Activated naive CD4-positive, alpha-beta T cell treated with anti-CD3 and anti-CD28 coated beads, Interleukin-2, amount 50 U/mL, for 24 hours (primary cell): ENCODE measurements around the gene HSDL2.
"Not testable (repeated sequence)": the region's sequence is repeated elsewhere in the genome, so short reads cannot be mapped to it uniquely, and the experiment has no call there.

Experiments used
- H3K27ac Mint-ChIP-seq: one replicate; pipeline ENCODE4 v1.8.0; 2021; ENCODE audit warnings: mild to moderate bottlenecking, mixed read lengths
- H3K27me3 Mint-ChIP-seq: one replicate; pipeline ENCODE4 v1.8.0; 2021; ENCODE audit warnings: mixed read lengths
- H3K36me3 Mint-ChIP-seq: one replicate; pipeline ENCODE4 v1.8.0; 2021; ENCODE audit warnings: mixed read lengths
- H3K4me1 Mint-ChIP-seq: one replicate; pipeline ENCODE4 v1.8.0; 2021; ENCODE audit warnings: mixed read lengths
- H3K4me3 Mint-ChIP-seq: one replicate; pipeline ENCODE4 v1.8.0; 2021; ENCODE audit warnings: mild to moderate bottlenecking, mixed read lengths
- H3K9me3 Mint-ChIP-seq: one replicate; pipeline ENCODE4 v1.8.0; 2021; ENCODE audit warnings: mixed read lengths

HSDL2 gene

DNA sequence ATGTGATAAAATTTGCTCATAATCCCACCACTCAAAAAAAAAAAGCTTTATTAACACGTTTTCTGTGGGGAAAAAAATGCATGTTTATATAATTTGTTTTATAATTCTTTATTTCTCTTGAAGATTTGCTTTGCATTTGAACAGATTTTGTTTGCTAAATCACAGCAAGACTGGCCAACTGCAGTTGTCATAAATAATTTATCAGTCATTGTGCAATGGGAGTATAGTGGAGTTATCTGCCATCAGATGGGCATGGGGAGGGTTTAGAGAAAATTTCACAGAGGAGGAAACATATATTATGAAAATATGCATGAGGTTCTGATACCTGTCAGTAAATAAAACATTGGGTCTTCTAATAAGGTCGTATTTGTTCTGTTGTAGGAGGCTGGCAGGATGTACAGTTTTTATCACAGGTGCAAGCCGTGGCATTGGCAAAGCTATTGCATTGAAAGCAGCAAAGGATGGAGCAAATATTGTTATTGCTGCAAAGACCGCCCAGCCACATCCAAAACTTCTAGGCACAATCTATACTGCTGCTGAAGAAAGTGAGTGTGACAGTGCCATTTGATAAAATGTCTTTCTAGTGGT lies 23.8 kb downstream of the HSDL2 start:
- peaks cover 20% of the 10 kb centered on the region for H3K36me3 Mint-ChIP-seq
- H3K9me3 Mint-ChIP-seq, result no peaks in the 10 kb centered on the region
- H3K4me3 Mint-ChIP-seq, result no peak overlapping the region
- no peaks in the 10 kb centered on the region for H3K27me3 Mint-ChIP-seq
- no peaks in the 10 kb centered on the region for H3K4me1 Mint-ChIP-seq
- H3K27ac Mint-ChIP-seq, result no peak overlapping the region

DNA sequence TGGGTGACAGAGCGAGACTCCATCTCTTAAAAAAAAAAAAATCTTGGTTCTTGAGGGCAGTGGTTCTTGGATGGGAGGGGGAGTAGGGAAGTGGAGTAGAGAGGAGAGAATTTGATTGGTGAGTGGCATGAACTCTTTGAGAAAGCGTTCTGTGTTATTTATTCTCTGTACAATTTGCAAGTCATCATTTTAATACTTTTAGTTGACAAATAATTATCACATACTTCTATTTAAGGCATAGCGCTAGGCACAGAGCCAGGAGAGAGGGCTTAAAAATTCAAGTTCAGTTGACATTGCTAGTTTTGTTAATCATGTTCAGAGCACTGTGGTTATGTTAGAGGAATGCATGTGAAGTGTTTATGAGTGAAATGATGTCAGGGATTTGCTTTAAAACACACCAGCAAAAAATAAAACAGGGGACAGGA lies 24.6 kb downstream of the HSDL2 start:
- H3K36me3 Mint-ChIP-seq, result peaks cover 20% of the 10 kb centered on the region
- no peaks in the 10 kb centered on the region for H3K27me3 Mint-ChIP-seq
- no peaks in the 10 kb centered on the region for H3K9me3 Mint-ChIP-seq
- no peaks in the 10 kb centered on the region for H3K4me1 Mint-ChIP-seq
- H3K27ac Mint-ChIP-seq, result no peak overlapping the region
- no peak overlapping the region for H3K4me3 Mint-ChIP-seq

DNA sequence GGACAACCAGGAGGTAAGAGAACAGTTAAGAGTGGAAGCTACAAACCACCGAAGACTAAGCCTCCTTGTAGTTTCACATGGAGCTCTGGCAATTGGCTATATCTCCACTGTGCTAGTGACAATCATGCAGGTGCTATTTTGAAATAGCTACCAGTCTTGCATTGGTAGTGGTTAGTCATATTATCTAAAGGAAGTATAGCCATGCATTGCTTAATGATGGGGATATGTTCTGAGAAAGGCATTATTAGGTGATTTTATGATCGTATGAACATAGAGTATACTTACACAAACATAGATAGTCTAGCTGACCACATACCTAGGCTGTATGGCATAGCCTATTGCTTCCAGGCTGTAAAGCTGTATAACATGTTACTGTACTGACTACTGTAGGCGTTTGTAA lies 28.4 kb downstream of the HSDL2 start:
- Mint-ChIP-seq H3K27ac (no peak overlapping the region), H3K4me1 (no peaks in the 10 kb centered on the region), H3K4me3 (no peak overlapping the region), H3K9me3 (no peaks in the 10 kb centered on the region), H3K36me3 (peaks cover 20% of the 10 kb centered on the region), H3K27me3 (no peaks in the 10 kb centered on the region)

DNA sequence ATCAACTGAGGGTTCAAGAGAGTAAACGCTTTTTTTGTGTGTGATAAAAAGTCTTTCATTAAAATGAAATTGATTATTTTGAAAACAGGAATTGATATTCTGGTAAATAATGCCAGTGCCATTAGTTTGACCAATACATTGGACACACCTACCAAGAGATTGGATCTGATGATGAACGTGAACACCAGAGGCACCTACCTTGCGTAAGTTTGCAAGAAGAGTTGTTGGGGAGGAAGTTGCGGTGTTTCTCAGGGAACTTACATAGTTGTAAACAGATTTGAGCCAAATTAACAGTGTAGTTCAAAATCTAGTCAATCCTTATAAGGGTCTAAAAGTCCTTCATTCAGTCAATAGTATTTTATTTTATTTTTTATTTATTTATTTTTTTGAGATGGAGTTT lies 28.9 kb downstream of the HSDL2 start:
- no peaks in the 10 kb centered on the region for H3K4me1 Mint-ChIP-seq
- peaks cover 20% of the 10 kb centered on the region for H3K36me3 Mint-ChIP-seq
- H3K4me3 Mint-ChIP-seq, result no peak overlapping the region
- H3K9me3 Mint-ChIP-seq, result no peaks in the 10 kb centered on the region
- H3K27ac Mint-ChIP-seq, result no peak overlapping the region
- no peaks in the 10 kb centered on the region for H3K27me3 Mint-ChIP-seq

DNA sequence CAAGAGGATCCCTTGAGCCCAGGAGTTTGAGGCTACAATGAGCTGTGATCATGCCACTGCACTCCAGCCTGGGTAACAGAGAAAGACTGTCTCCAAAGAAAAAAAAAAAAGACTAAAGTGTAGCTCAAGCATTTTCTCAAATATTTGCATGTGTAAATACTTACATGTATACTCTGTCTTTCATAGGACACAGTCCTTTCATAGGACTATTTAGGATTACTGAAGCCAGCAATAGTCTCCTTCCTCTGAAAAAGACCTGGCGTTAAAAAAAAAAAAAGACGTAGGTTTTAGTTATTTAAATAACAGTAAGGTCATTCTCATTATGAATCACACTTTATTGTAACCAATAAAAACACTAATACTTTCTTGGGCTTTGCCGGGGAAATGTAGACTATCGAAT lies 29.9 kb downstream of the HSDL2 start:
- H3K36me3 Mint-ChIP-seq, result peaks cover 18% of the 10 kb centered on the region
- no peak overlapping the region for H3K4me3 Mint-ChIP-seq
- H3K9me3 Mint-ChIP-seq, result no peaks in the 10 kb centered on the region
- no peaks in the 10 kb centered on the region for H3K4me1 Mint-ChIP-seq
- no peak overlapping the region for H3K27ac Mint-ChIP-seq
- H3K27me3 Mint-ChIP-seq, result no peaks in the 10 kb centered on the region

DNA sequence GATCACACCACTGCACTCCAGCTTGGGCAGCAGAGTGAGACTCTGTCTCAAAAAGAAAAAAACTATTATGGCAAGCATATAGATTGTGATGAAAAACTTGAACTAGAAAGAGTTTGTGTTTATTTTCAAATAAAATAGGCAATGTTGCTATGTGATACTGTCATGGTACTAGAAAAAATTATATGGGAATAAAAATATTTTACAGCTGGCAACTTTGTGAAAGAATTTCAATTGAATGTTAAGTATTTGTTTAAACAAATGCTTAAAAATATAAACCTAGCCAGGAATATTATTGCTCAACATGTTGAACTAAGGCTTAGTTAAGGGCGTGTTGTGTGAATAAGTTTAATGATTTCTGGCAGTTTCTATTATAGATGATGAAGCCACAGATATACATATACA lies 31.7 kb downstream of the HSDL2 start:
- H3K4me1 Mint-ChIP-seq, result no peaks in the 10 kb centered on the region
- no peaks in the 10 kb centered on the region for H3K27me3 Mint-ChIP-seq
- H3K36me3 Mint-ChIP-seq, result peaks cover 12% of the 10 kb centered on the region
- H3K27ac Mint-ChIP-seq, result no peak overlapping the region
- no peak overlapping the region for H3K4me3 Mint-ChIP-seq
- H3K9me3 Mint-ChIP-seq, result no peaks in the 10 kb centered on the region

DNA sequence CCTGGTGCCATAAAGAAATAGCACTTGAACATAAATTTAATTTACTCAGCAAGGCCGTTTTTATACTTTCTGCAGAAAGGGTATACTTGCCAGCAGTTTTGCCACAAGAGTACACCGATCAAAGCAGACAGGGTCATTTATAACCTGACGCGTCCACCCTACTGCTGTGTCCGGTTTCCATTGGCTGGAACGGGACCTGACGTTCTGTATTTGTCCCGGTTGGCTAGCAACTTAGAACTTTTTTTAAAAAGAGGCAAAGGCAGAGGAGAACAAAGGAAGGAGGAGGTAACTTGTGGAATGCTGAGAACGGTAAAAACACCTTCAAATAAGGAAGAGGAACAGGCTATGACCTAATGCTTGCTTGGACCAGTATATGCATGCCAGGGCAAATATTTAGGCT lies 33.8 kb downstream of the HSDL2 start:
- not testable (repeated sequence) for H3K27ac Mint-ChIP-seq, H3K36me3 Mint-ChIP-seq, H3K27me3 Mint-ChIP-seq, H3K9me3 Mint-ChIP-seq, H3K4me1 Mint-ChIP-seq, H3K4me3 Mint-ChIP-seq

GRCh38 chr9:112420208-112420607 lies 40.3 kb downstream of the HSDL2 start:
- Mint-ChIP-seq H3K9me3 (no peaks in the 10 kb centered on the region), H3K27ac (no peak overlapping the region), H3K4me1 (no peaks in the 10 kb centered on the region), H3K27me3 (no peaks in the 10 kb centered on the region), H3K4me3 (no peak overlapping the region), H3K36me3 (peaks cover 8% of the 10 kb centered on the region)

DNA sequence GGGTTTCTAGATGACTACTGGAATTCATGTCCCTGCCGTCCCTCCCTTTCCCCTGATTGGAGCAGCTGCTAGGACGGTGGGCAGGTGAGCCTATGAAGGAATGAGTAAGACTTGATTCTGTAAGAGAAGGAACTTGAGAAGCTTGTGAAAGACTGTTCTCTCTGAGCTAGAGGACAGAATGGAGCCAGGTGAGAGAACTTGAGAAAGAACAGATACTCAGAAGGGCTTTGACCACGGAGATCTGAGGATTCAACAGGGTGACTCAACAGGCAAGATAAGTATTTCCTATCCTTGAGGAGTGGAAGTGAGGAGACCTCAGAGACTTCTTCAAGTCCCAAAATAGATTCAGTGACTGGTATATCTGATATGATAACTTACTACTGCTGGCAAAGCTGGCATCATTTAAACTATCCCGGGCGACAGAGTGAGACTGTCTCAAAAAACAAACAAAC lies 41.9 kb downstream of the HSDL2 start:
- H3K4me3 Mint-ChIP-seq, result no peak overlapping the region
- no peaks in the 10 kb centered on the region for H3K4me1 Mint-ChIP-seq
- no peaks in the 10 kb centered on the region for H3K27me3 Mint-ChIP-seq
- H3K27ac Mint-ChIP-seq, result no peak overlapping the region
- H3K36me3 Mint-ChIP-seq, result peaks cover 8% of the 10 kb centered on the region
- no peaks in the 10 kb centered on the region for H3K9me3 Mint-ChIP-seq

GRCh38 chr9:112422417-112423148 lies 42.7 kb downstream of the HSDL2 start:
- no peak overlapping the region for H3K27ac Mint-ChIP-seq
- H3K9me3 Mint-ChIP-seq, result no peaks in the 10 kb centered on the region
- H3K4me1 Mint-ChIP-seq, result no peaks in the 10 kb centered on the region
- no peaks in the 10 kb centered on the region for H3K27me3 Mint-ChIP-seq
- peaks cover 8% of the 10 kb centered on the region for H3K36me3 Mint-ChIP-seq
- no peak overlapping the region for H3K4me3 Mint-ChIP-seq

GRCh38 chr9:112430006-112430522 lies 50.2 kb downstream of the HSDL2 start:
- no peaks in the 10 kb centered on the region for H3K27me3 Mint-ChIP-seq
- no peaks in the 10 kb centered on the region for H3K9me3 Mint-ChIP-seq
- H3K4me3 Mint-ChIP-seq, result no peak overlapping the region
- no peaks in the 10 kb centered on the region for H3K4me1 Mint-ChIP-seq
- no peak overlapping the region for H3K27ac Mint-ChIP-seq
- peaks cover 14% of the 10 kb centered on the region for H3K36me3 Mint-ChIP-seq

- Mint-ChIP-seq H3K27me3 (no peaks in the 10 kb centered on the region), H3K4me3 (no peak overlapping the region), H3K27ac (no peak overlapping the region), H3K9me3 (no peaks in the 10 kb centered on the region), H3K36me3 (peaks cover 10% of the 10 kb centered on the region), H3K4me1 (no peaks in the 10 kb centered on the region)
These were observed 53.8 kb downstream of the HSDL2 start for GRCh38 chr9:112433499-112434392.

GRCh38 chr9:112434487-112434886 lies 54.6 kb downstream of the HSDL2 start:
- H3K27ac Mint-ChIP-seq, result no peak overlapping the region
- H3K4me3 Mint-ChIP-seq, result no peak overlapping the region
- H3K36me3 Mint-ChIP-seq, result peaks cover 7% of the 10 kb centered on the region
- H3K9me3 Mint-ChIP-seq, result no peaks in the 10 kb centered on the region
- H3K27me3 Mint-ChIP-seq, result no peaks in the 10 kb centered on the region
- no peaks in the 10 kb centered on the region for H3K4me1 Mint-ChIP-seq

DNA sequence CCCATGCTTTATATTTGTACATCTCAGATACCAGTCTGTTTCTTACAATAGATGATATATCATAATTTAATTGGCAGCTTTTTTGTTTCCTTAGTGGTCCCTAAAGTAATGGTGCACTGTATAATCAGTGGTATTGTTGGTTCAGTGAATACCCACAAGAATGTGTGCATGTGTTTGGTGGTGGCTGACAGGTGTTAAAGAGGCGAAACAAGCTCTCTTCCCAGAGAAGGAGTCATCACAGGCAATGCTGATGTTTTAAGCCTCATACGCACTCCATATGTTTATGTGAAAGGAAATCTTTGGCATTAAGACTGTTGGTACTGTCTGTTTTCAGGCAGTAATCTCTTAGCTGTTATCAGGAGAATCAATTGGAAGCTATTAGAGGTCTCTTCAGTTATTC lies 57.5 kb downstream of the HSDL2 start:
- no peak overlapping the region for H3K27ac Mint-ChIP-seq
- H3K4me1 Mint-ChIP-seq, result no peaks in the 10 kb centered on the region
- H3K4me3 Mint-ChIP-seq, result no peak overlapping the region
- H3K36me3 Mint-ChIP-seq, result peaks cover 3% of the 10 kb centered on the region
- H3K9me3 Mint-ChIP-seq, result no peaks in the 10 kb centered on the region
- no peaks in the 10 kb centered on the region for H3K27me3 Mint-ChIP-seq

- H3K27me3 Mint-ChIP-seq, result no peaks in the 10 kb centered on the region
- no peaks in the 10 kb centered on the region for H3K9me3 Mint-ChIP-seq
- no peak overlapping the region for H3K27ac Mint-ChIP-seq
- H3K36me3 Mint-ChIP-seq, result peaks cover 3% of the 10 kb centered on the region
- no peaks in the 10 kb centered on the region for H3K4me1 Mint-ChIP-seq
- no peak overlapping the region for H3K4me3 Mint-ChIP-seq
These were observed 59.3 kb downstream of the HSDL2 start for GRCh38 chr9:112439171-112439570.

- Mint-ChIP-seq H3K4me1 (no peaks in the 10 kb centered on the region), H3K9me3 (no peaks in the 10 kb centered on the region), H3K36me3 (peaks cover 3% of the 10 kb centered on the region), H3K27me3 (no peaks in the 10 kb centered on the region), H3K4me3 (no peak overlapping the region), H3K27ac (no peak overlapping the region)
These were observed 59.9 kb downstream of the HSDL2 start for GRCh38 chr9:112439825-112440224.
